NCI-H1417 (cell line): ENCODE data around the gene MLC1.

Experiments
- DNase-seq, 3 experiments: peaks; one replicate each; lab custom pipeline; 2025; lab: John Stamatoyannopoulos, UW

MLC1 gene

DNA sequence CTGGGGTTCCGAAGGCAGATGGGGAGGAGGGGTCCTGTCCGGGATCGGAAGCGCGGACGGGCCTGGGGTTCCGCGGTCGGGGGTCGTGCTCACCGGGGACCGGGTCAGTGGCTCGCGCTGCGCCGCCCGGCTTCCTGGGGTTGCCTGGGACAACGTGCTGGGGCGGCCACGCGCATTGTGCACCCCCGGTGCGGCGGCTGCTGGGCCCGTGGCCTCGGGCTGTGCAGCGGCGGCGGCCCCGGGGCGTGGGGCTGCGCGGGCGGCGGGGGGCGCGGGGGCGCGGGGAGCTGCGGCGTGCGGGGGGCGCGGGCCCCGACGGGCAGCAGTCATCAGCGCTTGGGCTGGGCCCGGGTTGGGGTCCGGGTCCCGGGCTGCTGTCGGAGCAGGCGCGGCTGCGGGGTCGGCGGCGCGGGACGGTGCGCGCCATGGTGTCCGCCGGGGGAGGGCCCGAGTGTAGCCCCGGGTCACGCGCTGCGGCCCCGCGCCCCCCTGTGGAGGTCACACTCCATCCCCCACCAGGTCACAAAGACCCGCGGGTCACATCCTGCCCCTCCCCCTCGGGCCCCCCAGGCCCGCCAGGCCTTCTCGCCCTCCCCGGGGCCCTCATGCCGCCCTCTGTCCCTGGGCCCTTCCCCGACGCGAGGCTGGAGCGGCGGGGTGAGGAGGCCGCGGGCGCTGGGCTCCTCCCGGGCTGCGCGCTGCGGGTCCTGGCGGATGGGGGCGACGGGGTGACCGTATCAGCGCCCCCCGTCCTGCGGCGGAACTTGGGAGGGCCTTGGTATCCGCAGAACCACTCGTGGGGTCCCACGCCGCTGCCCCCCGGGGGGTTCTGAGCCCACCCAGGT, 26.9 kb downstream of the MLC1 start, which contains the start of gene TTLL8:
TSS of gene TTLL8 (minus strand) at position 238 of the 845 bp plus-strand sequence.
- DNase-seq, result no peak

DNA sequence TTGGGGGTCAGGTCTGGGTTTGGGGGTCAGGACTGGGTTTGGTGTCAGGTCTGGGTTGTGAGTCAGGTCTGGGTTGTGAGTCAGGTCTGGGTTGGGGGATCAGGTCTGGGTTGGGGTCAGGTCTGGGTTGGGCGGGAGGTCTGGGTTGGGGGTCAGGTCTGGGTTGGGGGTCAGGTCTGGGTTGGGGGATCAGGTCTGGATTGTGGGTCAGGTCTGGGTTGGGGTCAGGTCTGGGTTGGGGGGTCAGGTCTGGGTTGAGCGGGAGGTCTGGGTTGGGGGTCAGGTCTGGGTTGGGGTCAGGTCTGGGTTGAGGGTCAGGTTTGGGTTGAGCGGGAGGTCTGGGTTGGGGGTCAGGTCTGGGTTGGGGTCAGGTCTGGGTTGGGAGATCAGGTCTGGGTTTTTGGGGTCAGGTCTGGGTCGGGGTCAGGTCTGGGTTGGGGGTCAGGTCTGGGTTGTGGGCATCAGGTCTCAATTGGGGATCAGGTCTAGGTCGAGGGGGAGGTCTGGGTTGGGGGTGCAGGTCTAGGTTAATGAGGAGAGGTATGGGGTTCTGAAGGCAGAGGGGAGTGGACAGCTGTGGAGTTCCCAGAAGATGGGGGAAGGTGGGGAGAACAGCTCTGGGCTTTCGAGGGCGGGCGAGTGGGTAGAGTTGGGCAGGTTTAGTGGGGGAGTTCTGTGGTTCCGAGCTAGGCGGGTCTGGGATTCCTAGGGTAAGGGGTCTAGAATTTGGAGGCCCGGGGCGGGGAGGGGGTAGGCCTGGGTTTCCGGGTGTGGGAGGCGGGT, 27.8 kb downstream of the MLC1 start:
- DNase-seq, result no peak

DNA sequence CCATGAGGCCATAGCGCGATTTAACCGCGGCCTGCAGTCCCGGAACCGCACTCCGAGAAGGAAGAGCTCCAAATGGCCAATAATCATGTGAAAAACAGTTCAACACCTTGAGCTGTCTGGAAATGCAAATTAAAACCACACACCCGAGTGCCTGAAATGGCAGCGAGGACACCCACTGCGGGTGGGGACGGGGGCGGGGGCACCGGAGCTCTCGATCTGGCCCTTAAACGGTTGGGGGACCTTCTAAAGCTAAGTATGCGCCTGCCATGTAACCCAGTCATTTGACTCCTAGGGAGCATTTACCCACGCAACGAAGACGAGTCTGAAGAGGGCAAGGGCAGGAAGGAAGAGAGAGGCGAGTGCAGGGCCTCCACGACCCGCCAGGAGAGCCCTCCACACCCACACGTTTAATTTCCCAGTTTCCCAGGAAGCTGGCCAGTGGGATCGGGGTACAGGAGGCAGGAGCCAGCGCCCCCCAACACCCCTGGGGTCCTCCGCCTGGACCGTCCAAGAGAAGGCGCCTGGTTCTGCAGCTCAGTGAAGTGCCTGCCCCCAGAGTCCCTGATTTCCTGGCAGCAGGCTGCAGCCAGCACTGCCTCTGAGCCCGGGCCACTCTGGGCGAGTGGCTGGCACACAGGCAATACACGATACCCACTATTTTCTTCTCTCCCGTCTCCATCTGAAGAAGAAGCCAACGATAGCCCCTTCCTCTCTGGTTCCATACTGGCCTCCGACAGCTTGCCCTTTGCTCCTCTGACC, 28.8 kb downstream of the MLC1 start:
- DNase-seq, result no peak

DNA sequence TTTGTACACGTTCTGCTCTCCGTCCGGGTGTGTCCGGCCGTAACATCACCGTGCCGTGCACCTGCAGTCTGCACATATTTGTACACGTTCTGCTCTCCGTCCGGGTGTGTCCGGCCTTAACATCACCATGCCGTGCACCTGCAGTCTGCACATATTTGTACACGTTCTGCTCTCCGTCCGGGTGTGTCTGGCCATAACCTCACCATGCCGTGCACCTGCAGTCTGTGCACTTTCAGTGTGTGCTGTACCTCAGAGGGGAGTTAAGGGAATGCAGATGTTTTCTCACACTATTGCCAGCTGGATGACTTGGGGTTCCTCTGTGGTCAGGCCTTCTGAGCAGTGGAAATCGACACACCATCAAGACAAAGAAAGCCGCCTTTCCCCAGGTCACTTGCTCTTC, 31.4 kb downstream of the MLC1 start:
- no peak for DNase-seq

DNA sequence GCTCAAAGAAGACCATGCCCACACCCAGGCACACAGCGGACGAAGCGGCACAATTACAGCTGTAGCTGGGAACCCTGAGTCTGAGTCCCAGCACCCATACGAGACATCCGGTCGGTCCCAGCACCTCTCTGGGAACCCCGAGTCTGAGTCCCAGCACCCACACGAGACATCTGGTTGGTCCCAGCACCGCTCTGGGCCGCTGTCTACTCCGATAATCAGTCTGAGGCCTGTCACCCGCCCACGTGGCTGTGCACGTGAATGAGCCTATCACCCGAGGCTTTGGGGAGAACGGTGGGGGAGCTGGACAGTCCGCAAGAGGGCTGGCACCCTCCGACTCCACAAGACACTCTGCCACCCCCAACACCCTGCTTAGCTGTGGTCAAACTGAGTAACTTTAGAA, 33.3 kb downstream of the MLC1 start:
- DNase-seq, result no peak

DNA sequence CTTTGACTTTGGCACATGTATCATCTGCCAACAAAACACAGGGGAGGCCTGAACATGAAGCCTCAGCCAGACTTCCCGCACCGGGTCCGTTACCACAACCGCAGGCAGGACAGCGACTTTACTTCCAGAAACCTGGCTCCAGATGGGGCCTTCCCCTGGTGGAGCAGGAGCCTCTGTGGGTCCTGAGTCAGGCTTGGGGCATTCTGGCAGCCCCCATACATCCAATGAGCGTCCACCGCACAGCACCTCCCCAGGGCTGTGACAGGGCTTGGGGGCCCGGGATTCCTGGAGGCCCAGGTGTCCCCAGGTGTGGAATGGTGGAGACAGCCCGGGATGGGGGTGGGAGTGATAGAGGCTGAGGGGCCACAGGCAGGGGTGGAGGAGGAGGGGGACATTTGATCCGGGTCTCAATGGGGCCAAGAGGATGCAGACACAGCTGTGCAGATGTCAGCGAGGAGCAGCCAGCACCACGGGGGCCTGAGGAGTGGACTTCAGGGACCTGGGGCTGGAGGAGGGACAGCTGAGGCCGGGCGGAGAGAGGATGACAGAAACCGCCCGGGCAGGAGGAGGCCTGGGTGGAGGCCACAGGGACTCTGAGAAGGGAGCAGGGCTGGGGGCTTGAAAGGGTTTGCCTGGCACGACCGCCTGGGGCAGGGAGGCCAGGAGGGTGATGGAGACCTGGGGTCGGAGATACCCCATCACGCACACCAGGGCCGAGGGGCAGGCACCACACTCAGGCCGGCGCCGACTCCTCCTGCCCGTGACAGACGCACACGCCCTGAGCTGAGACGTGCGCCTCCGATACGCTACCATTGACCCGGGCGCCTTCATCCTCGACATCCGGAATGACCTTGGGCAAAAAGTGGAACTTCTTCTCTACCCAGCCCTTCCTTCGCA, 35.7 kb downstream of the MLC1 start:
- no peak for DNase-seq

DNA sequence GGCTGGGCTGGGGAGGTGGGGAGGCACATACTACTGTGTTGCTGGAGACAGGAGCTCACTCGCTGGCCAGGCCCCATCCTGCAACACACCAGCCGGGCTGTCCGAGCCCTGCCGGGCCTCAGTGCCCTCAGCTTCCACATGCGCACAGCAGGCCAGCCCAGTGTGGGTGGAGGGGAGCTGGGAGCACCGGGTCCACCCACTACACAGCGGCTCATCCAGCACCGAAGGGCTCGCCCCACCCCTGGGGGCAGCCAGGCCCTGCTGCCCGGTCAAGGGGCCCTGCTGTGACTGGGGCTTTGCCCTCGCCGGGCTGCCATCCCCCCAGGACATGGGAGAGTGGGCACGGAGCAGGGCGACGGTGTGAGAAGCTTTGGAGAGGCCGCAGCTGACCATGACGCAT, 36.4 kb downstream of the MLC1 start:
- no peak for DNase-seq

DNA sequence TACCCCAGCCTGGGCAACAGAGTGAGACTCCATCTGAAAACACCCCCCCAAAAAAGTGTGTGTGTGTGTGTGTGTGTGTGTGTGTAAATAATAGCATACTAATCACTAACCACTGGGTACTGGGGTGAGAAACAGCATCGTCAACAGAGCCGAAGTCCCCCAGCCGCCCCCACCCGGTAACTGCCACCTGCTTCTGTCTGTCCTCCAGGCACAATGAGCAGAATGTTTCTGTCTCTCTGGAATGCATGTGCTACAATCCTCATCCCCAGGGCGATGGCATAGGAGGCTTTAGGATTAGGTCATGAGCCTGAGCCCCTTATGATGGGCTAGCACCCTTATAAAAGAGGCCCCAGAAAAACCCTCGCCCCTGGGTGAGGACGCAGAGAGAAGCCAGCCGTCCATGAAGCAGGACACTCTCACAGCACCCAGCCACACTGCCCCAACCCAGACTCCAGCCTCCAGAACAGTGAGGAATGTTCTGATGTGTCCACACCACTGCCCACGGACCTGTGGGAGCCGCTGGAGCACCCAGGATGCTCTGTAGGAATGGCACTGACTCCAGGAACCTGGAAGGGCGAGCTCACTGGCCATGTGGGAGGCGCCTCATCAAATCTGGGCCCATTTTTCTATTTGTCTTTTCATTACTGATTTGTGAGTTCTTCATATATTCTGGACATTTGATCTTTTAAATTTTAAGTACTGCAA, 37.0 kb downstream of the MLC1 start:
- DNase-seq, result no peak

DNA sequence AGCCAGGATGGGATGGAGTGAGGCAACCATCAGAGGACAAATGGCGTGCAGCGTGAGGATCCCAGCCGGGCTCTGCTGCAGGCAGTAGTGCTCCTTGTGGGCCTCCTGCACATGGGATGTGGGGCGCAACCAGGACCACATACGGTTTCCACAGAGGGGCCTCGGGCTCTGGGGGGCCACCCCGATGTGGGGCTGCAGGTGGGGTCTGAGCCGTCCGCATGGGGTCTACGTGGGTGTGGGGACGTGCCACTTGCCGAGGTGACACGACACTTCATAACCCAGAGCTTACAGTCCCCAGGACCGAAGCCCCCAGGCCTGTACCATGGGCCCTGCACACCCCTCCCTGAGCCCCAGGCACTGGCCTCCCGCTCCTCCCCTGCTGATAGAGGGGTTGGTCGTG, 37.9 kb downstream of the MLC1 start:
- no peak for DNase-seq

DNA sequence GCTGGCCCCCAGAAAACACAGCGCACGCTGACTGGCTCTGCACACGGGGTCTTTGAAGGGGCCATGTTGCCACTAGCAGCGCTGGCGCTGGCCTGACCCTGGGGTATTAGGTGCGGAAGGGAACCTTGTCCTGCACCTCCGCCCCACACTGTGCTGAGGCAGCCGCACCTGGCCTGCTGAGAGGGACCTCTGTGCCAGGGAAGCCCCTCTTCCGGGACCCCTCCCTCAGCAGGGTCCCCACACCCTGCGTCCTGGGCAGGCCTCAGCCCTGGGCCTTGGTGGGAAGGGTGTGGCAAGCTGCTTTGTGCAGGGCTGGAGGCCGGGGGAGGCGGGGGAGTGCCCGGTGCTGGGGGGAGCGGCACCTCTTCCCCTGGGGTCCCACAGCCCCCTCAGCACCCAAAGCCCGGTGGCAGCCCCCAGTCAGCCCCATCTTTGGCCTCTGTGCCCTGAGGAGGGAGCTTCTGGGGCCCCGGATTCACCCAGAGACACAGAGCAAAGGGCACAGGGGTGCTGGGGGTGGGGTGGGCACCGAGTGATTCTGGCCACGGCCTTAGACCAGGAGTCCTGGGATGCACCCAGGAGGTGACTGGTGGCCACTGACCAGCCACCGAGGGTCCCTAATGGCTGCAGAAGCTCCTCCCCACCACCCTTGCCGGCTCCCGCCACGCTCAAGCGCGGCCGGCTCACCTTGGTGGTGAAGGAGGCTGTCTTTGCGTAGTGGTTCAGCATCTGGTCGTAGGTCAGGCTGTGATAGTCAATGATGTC, 38.6 kb downstream of the MLC1 start:
- DNase-seq, result no peak

DNA sequence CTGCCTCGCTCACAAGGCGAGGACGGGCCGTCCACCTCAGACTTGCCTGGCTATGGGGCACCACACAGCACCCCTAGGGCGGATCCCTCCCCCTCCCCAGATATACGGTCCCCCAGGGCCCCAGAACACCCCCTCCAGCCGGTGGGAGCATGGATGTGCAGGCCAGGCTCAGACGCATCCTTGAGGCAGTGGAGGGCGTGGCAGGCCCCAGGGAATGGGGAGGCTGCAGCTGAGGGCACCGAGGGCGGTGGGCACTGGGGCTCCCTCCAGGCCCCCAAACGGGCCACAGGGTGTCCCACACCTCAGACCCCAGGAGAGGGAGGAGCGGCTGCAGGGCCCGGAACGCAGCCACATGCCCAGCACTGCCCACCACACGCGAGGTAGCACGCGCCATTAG, 39.2 kb downstream of the MLC1 start:
- no peak for DNase-seq

DNA sequence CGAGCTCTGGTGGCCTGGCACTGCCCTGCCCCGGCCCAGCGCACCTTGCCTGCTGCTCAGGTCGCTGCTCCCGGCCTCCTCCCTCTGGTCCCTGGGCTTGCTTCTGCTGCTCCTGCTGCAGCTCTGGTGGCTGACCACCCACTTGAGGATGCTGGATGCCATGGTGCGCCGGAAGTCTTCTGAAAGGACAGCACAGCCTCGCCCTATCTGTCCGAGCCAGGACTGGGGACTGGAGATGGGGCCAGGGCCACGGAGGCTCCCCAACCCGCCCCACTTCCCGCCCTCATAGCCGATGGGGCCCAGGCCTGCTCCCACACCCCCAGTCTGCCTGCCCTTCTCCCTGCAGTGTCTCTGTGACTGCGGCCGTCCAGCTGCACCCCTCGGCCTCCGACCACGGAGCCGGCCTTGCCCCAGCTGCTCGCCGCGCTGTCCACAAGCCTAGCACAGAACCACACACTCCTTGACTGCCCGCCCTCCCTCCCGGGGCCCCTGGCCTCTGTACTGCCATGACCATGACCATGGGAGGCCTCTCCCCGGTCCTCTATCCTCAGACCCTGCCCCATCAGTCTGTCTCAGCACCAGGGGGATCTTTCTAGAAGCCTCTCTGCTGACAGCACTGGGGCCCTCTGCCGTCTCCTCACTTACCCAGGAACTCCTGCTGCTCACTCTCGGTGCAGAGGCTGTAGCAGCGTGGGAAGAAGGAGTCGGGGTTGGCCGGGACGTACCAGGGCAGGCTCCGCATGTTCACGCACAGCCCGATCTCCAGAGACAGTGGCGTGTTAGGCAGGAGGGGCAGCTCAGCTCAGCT, 39.8 kb downstream of the MLC1 start:
- DNase-seq, result no peak

DNA sequence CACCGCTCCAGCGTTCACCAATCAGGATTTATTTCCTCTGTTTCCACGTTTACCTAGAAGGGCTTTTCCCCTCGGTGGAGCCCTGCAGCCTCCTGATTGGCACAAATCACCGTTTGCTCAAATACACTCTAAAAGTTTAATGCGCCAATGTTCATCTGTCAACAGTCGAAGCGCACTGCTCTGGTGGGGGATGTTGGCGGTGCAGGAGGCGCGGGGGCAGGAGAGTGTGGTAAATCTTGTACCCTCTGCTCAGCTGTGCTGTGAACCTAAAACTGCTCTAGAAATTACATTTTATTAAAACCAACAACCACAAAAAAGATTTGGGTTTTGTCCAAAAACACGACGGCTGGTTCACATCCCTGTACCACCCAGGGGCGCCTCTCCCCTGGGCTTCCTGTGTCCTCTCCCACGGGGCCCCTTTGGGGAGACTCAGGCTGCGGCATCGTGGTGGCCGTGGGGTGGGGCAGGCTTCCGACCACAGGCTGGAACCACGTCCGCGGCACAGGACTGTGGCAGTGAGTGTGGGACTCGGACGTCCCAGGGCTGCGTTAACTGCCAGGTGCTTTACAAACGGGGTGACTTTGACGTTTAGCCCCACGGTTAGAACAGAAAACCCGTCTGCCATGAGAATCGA, 40.6 kb downstream of the MLC1 start:
- DNase-seq, result no peak

DNA sequence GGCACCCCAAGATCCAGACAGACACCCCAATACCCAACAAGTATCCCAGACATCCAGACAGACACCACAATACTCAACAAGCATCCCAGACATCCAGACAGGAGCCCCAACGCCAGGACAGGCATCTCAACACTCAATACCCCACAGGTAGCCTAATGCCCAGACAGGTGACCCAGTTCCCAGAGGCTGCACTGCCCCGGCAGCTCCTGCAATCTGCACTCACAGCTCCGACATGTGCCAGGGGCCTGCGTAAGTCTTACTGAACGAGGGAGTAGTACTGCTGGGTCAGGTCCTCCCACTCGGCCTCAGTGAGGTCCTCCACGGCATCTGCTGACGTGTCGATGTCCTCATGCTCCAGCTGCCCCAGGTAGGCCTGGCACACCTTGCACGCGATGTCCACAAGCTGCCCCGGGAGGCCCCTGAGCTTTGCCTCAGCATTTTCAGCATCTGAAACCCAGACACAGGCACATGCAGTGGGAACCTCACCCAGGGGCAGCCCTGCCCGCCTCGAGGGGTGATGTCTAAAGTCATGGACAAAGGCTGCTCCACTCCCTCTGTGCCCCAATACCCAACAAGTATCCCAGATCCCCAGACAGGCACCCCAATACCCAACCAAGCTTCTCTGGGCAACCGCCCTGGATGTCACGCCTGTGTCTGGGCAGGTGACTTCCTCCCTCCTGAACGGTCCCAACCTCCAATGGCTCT, 43.7 kb downstream of the MLC1 start:
- DNase-seq, result no peak

DNA sequence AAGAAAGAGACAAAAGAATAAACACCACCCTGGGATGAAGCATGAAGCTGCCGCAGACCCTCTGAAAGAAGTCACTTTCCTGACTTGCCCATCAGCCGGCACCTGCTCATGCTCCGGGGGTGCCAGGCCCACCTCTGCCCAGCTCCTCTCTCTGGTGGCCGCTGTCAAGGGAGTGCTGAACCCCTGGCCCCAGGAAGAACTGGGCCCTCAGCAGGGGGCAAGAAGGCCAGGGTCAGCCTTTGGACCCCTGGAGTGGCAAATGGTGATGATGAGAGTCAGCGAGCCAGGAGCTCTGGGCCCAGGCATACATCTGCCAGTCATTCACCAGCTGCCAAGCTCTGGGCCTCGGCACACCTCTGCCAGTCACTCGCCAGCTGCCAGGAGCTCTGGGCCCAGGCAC, 44.5 kb downstream of the MLC1 start:
- no peak for DNase-seq

DNA sequence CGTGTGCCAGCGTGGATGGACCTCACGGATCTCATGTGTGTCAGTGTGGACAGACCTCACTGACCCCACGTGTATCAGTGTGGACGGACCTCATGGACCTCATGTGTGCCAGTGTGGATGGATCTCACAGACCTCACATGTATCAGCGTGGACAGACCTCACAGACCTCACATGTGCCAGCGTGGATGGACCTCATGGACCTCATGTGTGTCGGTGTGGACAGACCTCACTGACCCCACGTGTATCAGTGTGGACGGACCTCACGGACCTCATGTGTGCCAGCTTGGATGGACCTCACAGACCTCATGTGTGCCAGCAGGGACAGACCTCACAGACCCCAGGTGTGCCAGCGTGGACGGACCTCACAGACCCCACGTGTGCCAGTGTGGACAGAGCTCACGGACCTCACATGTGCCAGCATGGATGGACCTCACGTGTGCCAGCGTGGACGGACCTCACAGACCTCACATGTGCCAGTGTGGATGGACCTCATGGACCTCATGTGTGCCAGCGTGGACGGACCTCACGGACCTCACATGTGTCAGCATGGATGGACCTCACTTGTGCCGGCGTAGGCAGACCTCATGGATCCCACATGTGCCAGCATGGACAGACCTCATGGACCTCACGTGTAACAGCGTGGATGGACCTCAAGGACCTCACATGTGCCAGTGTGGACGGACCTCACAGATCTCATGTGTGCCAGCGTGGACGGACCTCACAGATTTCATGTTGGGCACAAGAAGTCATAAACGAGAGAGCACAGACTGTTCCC, 45.4 kb downstream of the MLC1 start:
- no peak for DNase-seq

DNA sequence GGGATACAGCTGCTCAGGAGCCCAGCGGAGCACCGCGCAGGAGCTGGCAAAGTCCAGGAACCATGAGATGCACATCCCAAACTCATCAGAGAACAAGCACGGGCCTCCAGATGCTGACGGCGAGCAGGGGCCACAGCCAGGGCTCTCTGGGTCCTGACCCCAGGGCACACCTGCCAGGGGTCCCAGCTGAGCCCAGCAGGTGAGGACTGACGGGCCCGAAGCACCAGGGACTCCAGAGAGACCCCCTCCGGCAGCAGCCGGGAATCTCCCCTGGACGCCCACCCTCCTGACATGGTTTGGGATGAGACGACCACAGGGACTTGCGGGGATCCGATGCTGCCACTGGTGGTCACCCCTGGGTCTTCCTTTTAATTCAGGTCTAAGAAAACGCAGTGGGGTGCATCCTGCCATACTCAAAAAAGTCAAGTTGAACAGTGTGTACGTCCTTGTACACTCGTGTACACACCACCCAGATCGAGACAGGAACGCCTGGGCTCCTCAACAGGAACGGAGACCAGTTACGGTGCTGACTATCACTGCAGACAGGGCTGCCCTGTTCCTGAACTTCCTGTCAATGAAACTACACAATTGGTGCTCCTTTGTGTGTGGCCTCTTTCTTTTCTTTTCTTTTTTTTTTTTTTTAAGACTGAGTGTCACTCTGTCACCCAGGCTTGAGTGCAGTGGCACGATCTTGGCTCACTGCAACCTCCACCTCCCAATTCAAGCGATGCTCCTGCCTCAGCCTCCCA, 49.1 kb downstream of the MLC1 start:
- DNase-seq, result no peak
